ENCODE results near the gene ADSS1.

The ADSS1 gene

DNA sequence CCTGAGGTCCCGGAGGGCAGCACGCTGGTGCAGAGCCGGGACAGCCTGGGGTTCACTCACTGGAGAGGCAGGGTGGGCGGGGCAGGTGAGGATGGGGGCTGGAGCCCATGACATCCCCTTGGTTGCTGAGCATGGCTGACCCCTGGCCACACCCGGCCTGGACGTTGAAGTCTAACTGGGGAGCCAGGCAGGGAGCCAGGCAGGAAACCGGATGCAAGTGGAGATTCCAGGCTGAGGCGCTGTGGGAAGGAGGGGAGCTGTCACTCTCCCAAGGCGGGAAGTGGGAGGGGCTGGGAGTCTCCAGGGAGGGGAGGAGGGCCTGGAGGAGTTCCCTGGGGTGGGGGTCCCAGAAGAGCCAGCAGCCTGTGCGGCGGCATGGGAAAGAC lies 42.3 kb upstream of the ADSS1 start:
- Histone ChIP-seq H3K4me3 (ENCODE audit: low read length, poor library complexity, severe bottlenecking) (no peak overlapping the region), H3K9me2 (replicated peaks; ENCODE audit: low read depth, low read length) (no peaks in the 10 kb centered on the region), H3K4me2 (ENCODE audit: low read depth, low read length, poor library complexity, severe bottlenecking) (no peak overlapping the region), H3K9ac (ENCODE audit: low read depth, low read length, poor library complexity, severe bottlenecking) (no peak overlapping the region), H2AFZ (ENCODE audit: low read length) (no peak overlapping the region), H3K36me3 (ENCODE audit: insufficient read depth, low read length) (no peaks in the 10 kb centered on the region), H3K4me1 (ENCODE audit: insufficient read depth, low read length, poor library complexity, severe bottlenecking) (peaks cover 27% of the 10 kb centered on the region), H3K79me2 (ENCODE audit: insufficient read depth, low read length) (no peaks in the 10 kb centered on the region), H3F3A (ENCODE audit: low read depth) (no peaks in the 10 kb centered on the region), H3K27me3 (ENCODE audit: insufficient read depth, low read length, poor library complexity, severe bottlenecking) (no peaks in the 10 kb centered on the region), H3K9me3 (ENCODE audit: insufficient read depth, low read depth, low read length) (no peaks in the 10 kb centered on the region), H4K20me1 (ENCODE audit: insufficient read depth, low read length, poor library complexity, severe bottlenecking) (no peaks in the 10 kb centered on the region)
- no peak for TF ChIP-seq EZH2phosphoT487 (IDR thresholded peaks at IDR 0.05; ENCODE audit: borderline replicate concordance)
- TF ChIP-seq, protein P1, sequence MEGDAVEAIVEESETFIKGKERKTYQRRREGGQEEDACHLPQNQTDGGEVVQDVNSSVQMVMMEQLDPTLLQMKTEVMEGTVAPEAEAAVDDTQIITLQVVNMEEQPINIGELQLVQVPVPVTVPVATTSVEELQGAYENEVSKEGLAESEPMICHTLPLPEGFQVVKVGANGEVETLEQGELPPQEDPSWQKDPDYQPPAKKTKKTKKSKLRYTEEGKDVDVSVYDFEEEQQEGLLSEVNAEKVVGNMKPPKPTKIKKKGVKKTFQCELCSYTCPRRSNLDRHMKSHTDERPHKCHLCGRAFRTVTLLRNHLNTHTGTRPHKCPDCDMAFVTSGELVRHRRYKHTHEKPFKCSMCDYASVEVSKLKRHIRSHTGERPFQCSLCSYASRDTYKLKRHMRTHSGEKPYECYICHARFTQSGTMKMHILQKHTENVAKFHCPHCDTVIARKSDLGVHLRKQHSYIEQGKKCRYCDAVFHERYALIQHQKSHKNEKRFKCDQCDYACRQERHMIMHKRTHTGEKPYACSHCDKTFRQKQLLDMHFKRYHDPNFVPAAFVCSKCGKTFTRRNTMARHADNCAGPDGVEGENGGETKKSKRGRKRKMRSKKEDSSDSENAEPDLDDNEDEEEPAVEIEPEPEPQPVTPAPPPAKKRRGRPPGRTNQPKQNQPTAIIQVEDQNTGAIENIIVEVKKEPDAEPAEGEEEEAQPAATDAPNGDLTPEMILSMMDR (conservative IDR thresholded peaks at IDR 0.05; ENCODE audit: low read length), result no peak

DNA sequence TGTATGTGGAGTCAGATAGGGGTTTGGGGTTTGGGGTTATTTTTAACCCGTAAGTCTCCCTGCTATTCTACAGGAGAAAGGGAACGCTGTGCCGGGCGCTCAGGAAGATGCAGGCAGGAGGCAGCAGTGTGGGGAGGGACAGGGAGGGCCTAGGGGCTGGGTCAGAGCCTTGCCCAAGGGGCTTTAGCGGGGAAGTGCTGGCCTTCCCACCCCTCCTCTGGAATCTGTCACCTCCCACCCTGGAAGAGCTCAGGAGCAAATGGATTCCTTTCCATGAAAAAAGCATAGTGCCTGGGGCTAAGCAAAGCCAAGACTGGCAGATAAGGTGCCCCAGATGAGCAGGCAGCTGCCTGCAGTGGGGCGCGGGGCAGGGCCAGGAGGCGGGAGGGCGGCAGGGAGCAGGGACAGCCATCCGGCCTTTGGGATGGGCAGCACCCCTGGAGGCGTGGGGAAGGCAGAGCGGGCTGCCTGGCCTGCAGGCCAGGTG lies 41.9 kb upstream of the ADSS1 start:
- Histone ChIP-seq H3K9ac (ENCODE audit: low read depth, low read length, poor library complexity, severe bottlenecking) (no peak overlapping the region), H3K79me2 (ENCODE audit: insufficient read depth, low read length) (no peaks in the 10 kb centered on the region), H3K9me3 (ENCODE audit: insufficient read depth, low read depth, low read length) (no peaks in the 10 kb centered on the region), H3K9me2 (replicated peaks; ENCODE audit: low read depth, low read length) (no peaks in the 10 kb centered on the region), H3K27me3 (ENCODE audit: insufficient read depth, low read length, poor library complexity, severe bottlenecking) (no peaks in the 10 kb centered on the region), H4K20me1 (ENCODE audit: insufficient read depth, low read length, poor library complexity, severe bottlenecking) (no peaks in the 10 kb centered on the region), H3F3A (ENCODE audit: low read depth) (no peaks in the 10 kb centered on the region), H3K36me3 (ENCODE audit: insufficient read depth, low read length) (no peaks in the 10 kb centered on the region), H3K4me2 (ENCODE audit: low read depth, low read length, poor library complexity, severe bottlenecking) (no peak overlapping the region), H3K4me1 (ENCODE audit: insufficient read depth, low read length, poor library complexity, severe bottlenecking) (peaks cover 30% of the 10 kb centered on the region), H3K4me3 (ENCODE audit: low read length, poor library complexity, severe bottlenecking) (no peak overlapping the region), H2AFZ (ENCODE audit: low read length) (no peak overlapping the region)
- no peak for TF ChIP-seq EZH2phosphoT487 (IDR thresholded peaks at IDR 0.05; ENCODE audit: borderline replicate concordance)
- TF ChIP-seq, protein P1 (conservative IDR thresholded peaks at IDR 0.05; ENCODE audit: low read length), result no peak

DNA sequence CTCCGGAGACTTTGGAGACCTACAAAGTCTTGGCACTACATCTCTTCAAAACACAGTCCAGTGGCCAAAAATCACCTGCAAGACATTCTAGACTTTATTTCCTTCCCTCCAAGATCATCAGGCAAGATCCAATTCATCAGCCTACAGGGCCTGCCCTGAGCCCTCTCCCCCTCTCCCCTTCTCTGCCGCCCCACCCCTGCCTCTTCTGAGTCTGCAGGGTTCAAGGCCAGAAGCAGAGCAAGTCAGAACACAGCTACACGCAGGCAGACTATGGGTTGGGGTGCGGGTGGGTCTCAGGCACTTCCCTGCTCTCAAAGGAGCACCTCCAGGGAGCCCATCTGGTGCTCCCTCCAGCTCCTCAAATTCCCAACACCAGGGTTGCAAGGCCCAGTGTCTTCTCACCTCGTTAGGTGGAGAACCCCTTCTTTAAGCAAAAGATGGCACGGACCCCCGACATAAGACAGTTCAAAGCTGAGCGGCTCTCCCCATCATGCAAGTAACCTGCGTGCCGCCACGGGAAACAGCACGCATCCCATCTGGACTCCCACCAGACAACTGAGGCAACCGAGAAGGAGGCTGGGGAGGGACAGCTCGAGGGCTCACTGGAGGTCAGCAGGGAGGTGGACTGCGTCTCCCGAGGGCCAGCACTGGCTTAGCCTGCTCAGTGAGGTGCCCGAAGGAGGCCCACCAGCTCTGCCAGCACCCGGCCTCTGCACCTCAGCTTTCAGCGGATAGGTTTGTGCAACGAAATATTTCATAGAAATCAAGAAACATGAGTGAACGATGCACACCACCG lies 40.2 kb upstream of the ADSS1 start:
- H3K4me1 ChIP-seq (ENCODE audit: insufficient read depth, low read length, poor library complexity, severe bottlenecking), result peaks cover 30% of the 10 kb centered on the region
- H3K27me3 ChIP-seq (ENCODE audit: insufficient read depth, low read length, poor library complexity, severe bottlenecking), result no peaks in the 10 kb centered on the region
- H3K79me2 ChIP-seq (ENCODE audit: insufficient read depth, low read length), result no peaks in the 10 kb centered on the region
- no peaks in the 10 kb centered on the region for H3K9me2 ChIP-seq (replicated peaks; ENCODE audit: low read depth, low read length)
- H3F3A ChIP-seq (ENCODE audit: low read depth), result no peaks in the 10 kb centered on the region
- no peak overlapping the region for H2AFZ ChIP-seq (ENCODE audit: low read length)
- no peak overlapping the region for H3K4me2 ChIP-seq (ENCODE audit: low read depth, low read length, poor library complexity, severe bottlenecking)
- no peaks in the 10 kb centered on the region for H3K36me3 ChIP-seq (ENCODE audit: insufficient read depth, low read length)
- H3K4me3 ChIP-seq (ENCODE audit: low read length, poor library complexity, severe bottlenecking), result no peak overlapping the region
- no peaks in the 10 kb centered on the region for H3K9me3 ChIP-seq (ENCODE audit: insufficient read depth, low read depth, low read length)
- H4K20me1 ChIP-seq (ENCODE audit: insufficient read depth, low read length, poor library complexity, severe bottlenecking), result no peaks in the 10 kb centered on the region
- no peak overlapping the region for H3K9ac ChIP-seq (ENCODE audit: low read depth, low read length, poor library complexity, severe bottlenecking)
- TF ChIP-seq, protein P1 (conservative IDR thresholded peaks at IDR 0.05; ENCODE audit: low read length), result no peak
- no peak for TF ChIP-seq EZH2phosphoT487 (IDR thresholded peaks at IDR 0.05; ENCODE audit: borderline replicate concordance)

Data from Loucy (cell line).